ENCODE data around the gene SOHLH1.

The SOHLH1 gene

GRCh38 chr9:135731454-135731853 is 32.2 kb upstream of the SOHLH1 start:
- no peak overlapping the region for H3K4me3 ChIP-seq (ENCODE audit: low read depth, low read length)
- no peak for DNase-seq (ENCODE audit: low read depth, low spot score)
- no peak for TF ChIP-seq CTCF (IDR thresholded peaks at IDR 0.05; ENCODE audit: insufficient read depth, low read length, missing control alignments)
- CTCF ChIA-PET, result no interaction called here
- POLR2A ChIA-PET, result no interaction called here

- DNase-seq (ENCODE audit: low read depth, low spot score), result no peak
- no peak overlapping the region for H3K4me3 ChIP-seq (ENCODE audit: low read depth, low read length)
- POLR2A ChIA-PET, result no interaction called here
- CTCF ChIA-PET, result no interaction called here
- no peak for TF ChIP-seq CTCF (IDR thresholded peaks at IDR 0.05; ENCODE audit: insufficient read depth, low read length, missing control alignments)
Observed at GRCh38 chr9:135729480-135729879, 30.2 kb upstream of the SOHLH1 start.

GRCh38 chr9:135728436-135729110 is 29.3 kb upstream of the SOHLH1 start:
- ChIA-PET POLR2A (no interaction called here), CTCF (no interaction called here)
- DNase-seq (ENCODE audit: low read depth, low spot score), result no peak
- no peak overlapping the region for H3K4me3 ChIP-seq (ENCODE audit: low read depth, low read length)
- TF ChIP-seq CTCF (IDR thresholded peaks at IDR 0.05; ENCODE audit: insufficient read depth, low read length, missing control alignments), result no peak

- ChIA-PET POLR2A (no interaction called here), CTCF (no interaction called here)
- DNase-seq (ENCODE audit: low read depth, low spot score), result no peak
- no peak for TF ChIP-seq CTCF (IDR thresholded peaks at IDR 0.05; ENCODE audit: insufficient read depth, low read length, missing control alignments)
- no peak overlapping the region for H3K4me3 ChIP-seq (ENCODE audit: low read depth, low read length)
Observed at GRCh38 chr9:135727257-135727875, 28.1 kb upstream of the SOHLH1 start.

- DNase-seq (ENCODE audit: low read depth, low spot score), result no peak
- ChIA-PET CTCF (no interaction called here), POLR2A (no interaction called here)
- no peak overlapping the region for H3K4me3 ChIP-seq (ENCODE audit: low read depth, low read length)
- TF ChIP-seq CTCF (IDR thresholded peaks at IDR 0.05; ENCODE audit: insufficient read depth, low read length, missing control alignments), result no peak
Observed at GRCh38 chr9:135726138-135726853, 27.0 kb upstream of the SOHLH1 start.

- no peak for TF ChIP-seq CTCF (IDR thresholded peaks at IDR 0.05; ENCODE audit: insufficient read depth, low read length, missing control alignments)
- CTCF ChIA-PET, result no interaction called here
- DNase-seq (ENCODE audit: low read depth, low spot score), result no peak
- no peak overlapping the region for H3K4me3 ChIP-seq (ENCODE audit: low read depth, low read length)
- POLR2A ChIA-PET, result no interaction called here
Observed at GRCh38 chr9:135724186-135724787, 25.0 kb upstream of the SOHLH1 start.

All from AG04449 (cell line).